ENCODE measurements around the gene ACD. TPM values are rescaled to one million over a fixed set of nuclear protein-coding genes. Genes with fewer than 3 reads are reported as not detected.

Gene ACD
- total and polyA plus RNA-seq, 2 of the 8 experiments (the other 6 are each of a cell fraction or from before 2014, with no cell fraction given), result 34.8 to 58.0 TPM

GRCh38 chr16:67659675-67660563, at the start of gene ACD (continued):
- TF ChIP-seq ATF3 (IDR thresholded peaks at IDR 0.05; ENCODE audit: insufficient read depth, low read depth, low read length) (0 out of 2 replicates have a peak, but pooled peaks have one; percentile 6), SP4 (IDR thresholded peaks at IDR 0.05; ENCODE audit: low read length) (no peak; the same call in 1 of the 2 replicates), CTBP2 (IDR thresholded peaks at IDR 0.05; ENCODE audit: borderline replicate concordance, insufficient read depth, insufficient read length, low read length) (no peak), CTCF (IDR thresholded peaks at IDR 0.05; ENCODE audit: control extremely low read depth in 1 of 3, insufficient read depth in 1 of 3, low read depth in 1 of 3, low read length in 3 of 3) (no peak), SAP30 (IDR thresholded peaks at IDR 0.05; ENCODE audit: insufficient read depth, insufficient replicate concordance, low read length) (peak; percentile 72), TBP (IDR thresholded peaks at IDR 0.05; ENCODE audit: low read depth, low read length) (no peak), RAD21 (IDR thresholded peaks at IDR 0.05 in 1 of 2, conservative IDR thresholded peaks at IDR 0.05 in 1 of 2; ENCODE audit: low read depth in 2 of 2, low read length in 2 of 2) (no peak), SP2 (IDR thresholded peaks at IDR 0.05; ENCODE audit: low read length) (no peak), USF2 (IDR thresholded peaks at IDR 0.05; ENCODE audit: low read length) (peak; percentile 3; the same call in 1 of the 2 replicates), TAF7 (optimal IDR thresholded peaks at IDR 0.05; ENCODE audit: borderline replicate concordance, low read depth, low read length) (no peak), RNF2 (IDR thresholded peaks at IDR 0.05; ENCODE audit: borderline replicate concordance, low read depth, low read length, missing control alignments, poor library complexity, severe bottlenecking) (no peak), FOSL1 (IDR thresholded peaks at IDR 0.05; ENCODE audit: insufficient read depth, low read depth, low read length) (no peak), EZH2 (IDR thresholded peaks at IDR 0.05; ENCODE audit: low read depth, low read length, severe bottlenecking) (no peak), PHF8 (conservative IDR thresholded peaks at IDR 0.05; ENCODE audit: low read depth, low read length) (peak; percentile 59), BACH1 (IDR thresholded peaks at IDR 0.05; ENCODE audit: low read length) (no peak), CREB1 (IDR thresholded peaks at IDR 0.05) (peak; percentile 56), SUZ12 (IDR thresholded peaks at IDR 0.05; ENCODE audit: low read length) (0 out of 2 replicates have a peak, but pooled peaks have one; percentile 35)
